Brain microvascular endothelial cell (primary cell): ENCODE measurements around the gene HPS4.

Experiments used
- DNase-seq: peaks from one replicate; pipeline ENCODE4 v3.0.0-alpha.2; 2020
- H3K27ac ChIP-seq: fragments of 250-450 bp; sonication (Bioruptor Pico); 2 replicates; pipeline ENCODE4 v1.5.1; 2020; ENCODE audit warnings: mild to moderate bottlenecking, moderate library complexity
- H3K27me3 ChIP-seq: fragments of 250-450 bp; sonication (Bioruptor Pico); replicated peaks from 2 replicates; pipeline ENCODE4 v1.5.1; 2020; ENCODE audit warnings: mild to moderate bottlenecking
- H3K36me3 ChIP-seq: fragments of 250-450 bp; sonication (Bioruptor Pico); replicated peaks from 2 replicates; pipeline ENCODE4 v1.5.1; 2020; ENCODE audit warnings: mild to moderate bottlenecking
- H3K4me3 ChIP-seq: 2 replicates; pipeline ENCODE4 v1.5.1; 2011; ENCODE audit warnings: low read depth, mild to moderate bottlenecking, control low read depth, low read length, moderate library complexity
- CTCF ChIP-seq: IDR thresholded peaks from 2 replicates; pipeline ENCODE4 v1.5.1; 2011; ENCODE audit warnings: low read depth, mild to moderate bottlenecking, moderate library complexity, low read length, control low read depth, inconsistent platforms; ENCODE audit errors: missing control alignments
- in situ Hi-C: cut with HindIII; loops from 2 replicates; pipeline ENCODE4 v1.10.0; 2017; ENCODE audit warnings: low sequenced_read_pairs, low pct_ligation_motif_present

Gene HPS4

GRCh38 chr22:26448334-26448733 lies 35.2 kb downstream of the HPS4 start:
- in situ Hi-C loops = no loop called here
- Histone ChIP-seq H3K36me3 (peaks cover 3% of the 10 kb centered on the region), H3K4me3 (no peak overlapping the region), H3K27ac (no peak overlapping the region), H3K27me3 (no peaks in the 10 kb centered on the region)
- TF ChIP-seq CTCF = no peak
- no peak for DNase-seq

GRCh38 chr22:26447584-26448329 lies 35.8 kb downstream of the HPS4 start:
- no peak for DNase-seq
- peaks cover 3% of the 10 kb centered on the region for H3K36me3 ChIP-seq
- no peaks in the 10 kb centered on the region for H3K27me3 ChIP-seq
- TF ChIP-seq CTCF = no peak
- no peak overlapping the region for H3K27ac ChIP-seq
- in situ Hi-C loops = no loop called here
- no peak overlapping the region for H3K4me3 ChIP-seq

- DNase-seq = no peak
- no peak for TF ChIP-seq CTCF
- Histone ChIP-seq H3K27ac (no peak overlapping the region), H3K4me3 (no peak overlapping the region), H3K27me3 (no peaks in the 10 kb centered on the region), H3K36me3 (no peaks in the 10 kb centered on the region)
- in situ Hi-C loops = no loop called here
Measured at GRCh38 chr22:26446808-26447515, 36.6 kb downstream of the HPS4 start.

DNA sequence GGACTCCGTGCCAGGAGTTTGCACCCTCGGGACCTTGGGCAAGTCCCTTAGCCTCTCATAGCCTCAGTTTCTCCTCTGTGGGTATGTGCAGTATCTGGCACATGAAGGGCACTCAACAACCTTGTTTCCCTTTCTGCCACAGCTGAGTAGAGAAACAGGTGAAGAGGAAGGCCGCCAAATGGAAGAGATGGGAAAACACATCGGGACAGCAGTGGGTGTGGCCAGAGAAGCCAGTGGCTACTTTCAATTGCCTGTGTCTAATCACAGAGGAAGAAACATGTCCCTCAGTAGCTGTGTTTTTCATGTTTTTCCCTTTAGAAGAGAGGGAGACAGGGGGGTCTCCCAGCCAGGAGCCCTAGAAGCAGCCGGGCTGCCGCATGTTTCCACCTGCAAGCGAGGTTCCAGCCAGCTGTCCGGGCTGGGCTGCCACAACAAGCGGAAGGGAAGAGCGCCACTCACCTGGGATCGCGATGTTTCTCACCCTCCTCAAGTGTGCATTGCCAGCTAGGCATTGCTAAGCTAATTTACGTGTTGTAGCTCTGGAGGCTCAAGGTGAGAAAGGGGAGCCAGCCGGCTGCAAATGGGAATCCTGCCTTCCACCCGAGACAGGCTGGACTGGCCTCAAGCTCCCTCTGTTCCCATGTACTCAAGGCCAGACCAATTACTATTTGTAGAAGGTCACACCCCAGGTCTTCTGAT lies 37.9 kb downstream of the HPS4 start:
- Histone ChIP-seq H3K36me3 (no peaks in the 10 kb centered on the region), H3K27ac (no peak overlapping the region), H3K27me3 (no peaks in the 10 kb centered on the region), H3K4me3 (no peak overlapping the region)
- no peak for DNase-seq
- TF ChIP-seq CTCF = no peak
- in situ Hi-C loops = no loop called here

- in situ Hi-C loops = no loop called here
- Histone ChIP-seq H3K27me3 (no peaks in the 10 kb centered on the region), H3K36me3 (no peaks in the 10 kb centered on the region), H3K27ac (no peak overlapping the region), H3K4me3 (no peak overlapping the region)
- no peak for DNase-seq
- TF ChIP-seq CTCF = no peak
Measured at GRCh38 chr22:26444777-26445176, 38.8 kb downstream of the HPS4 start.
